ENCODE data around the gene IL34. TPM values are rescaled to one million over a fixed set of nuclear protein-coding genes. Genes with fewer than 3 reads are reported as not detected.

Gene IL34
- polyA plus RNA-seq, 1 donor from 2014 or later, result 3.0 TPM

DNA sequence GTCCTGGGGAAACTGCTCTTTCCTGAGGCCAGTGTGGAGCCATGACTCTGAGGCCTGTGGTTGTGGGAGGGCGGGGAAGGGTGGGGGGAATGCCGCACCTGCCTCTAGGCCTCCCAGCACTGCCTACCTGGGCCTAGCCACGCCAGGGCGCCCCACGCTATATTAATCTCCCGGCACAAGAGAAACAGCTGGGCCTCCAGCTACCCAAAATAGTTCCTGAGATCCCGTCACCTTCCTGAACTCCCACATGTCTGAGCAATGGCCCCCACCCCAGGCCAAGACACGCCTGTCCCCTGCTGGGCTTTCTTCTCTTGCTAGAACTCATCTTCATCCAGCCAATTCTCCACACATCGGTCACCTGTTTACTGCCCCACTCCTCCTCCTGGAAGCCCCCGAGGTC is 52.5 kb downstream of the IL34 start:
- H3K9ac ChIP-seq (ENCODE audit: low read length), result no peak overlapping the region
- no peak overlapping the region for H3K27ac ChIP-seq (ENCODE audit: low read length)

GRCh38 chr16:70699696-70700095 is 53.3 kb downstream of the IL34 start:
- Histone ChIP-seq H3K27me3 (ENCODE audit: insufficient read depth, low read depth, low read length) (no peaks in the 10 kb centered on the region), H3K9me3 (ENCODE audit: low read length) (no peaks in the 10 kb centered on the region), H3F3A (ENCODE audit: insufficient read depth, low read length, poor library complexity, severe bottlenecking) (no peaks in the 10 kb centered on the region), H3K79me2 (replicated peaks; ENCODE audit: insufficient read depth, low read length) (no peaks in the 10 kb centered on the region), H4K20me1 (ENCODE audit: insufficient read depth) (no peaks in the 10 kb centered on the region), H3K9ac (ENCODE audit: low read length) (no peak overlapping the region), H3K4me3 (ENCODE audit: low read length) (no peak overlapping the region), H3K36me3 (ENCODE audit: insufficient read depth, low read length) (no peaks in the 10 kb centered on the region), H3K27ac (ENCODE audit: low read length) (no peak overlapping the region), H3K4me2 (ENCODE audit: low read length) (no peak overlapping the region), H3K9me2 (ENCODE audit: insufficient read depth, low read length) (no peaks in the 10 kb centered on the region), H2AFZ (ENCODE audit: low read depth, low read length) (no peak overlapping the region)
- no peak for TF ChIP-seq EZH2 (IDR thresholded peaks at IDR 0.05; ENCODE audit: borderline replicate concordance, insufficient read depth, low read length, poor library complexity, severe bottlenecking)

More for the DNA sequence above, 52.5 kb downstream of the IL34 start:
- TF ChIP-seq, protein P1, sequence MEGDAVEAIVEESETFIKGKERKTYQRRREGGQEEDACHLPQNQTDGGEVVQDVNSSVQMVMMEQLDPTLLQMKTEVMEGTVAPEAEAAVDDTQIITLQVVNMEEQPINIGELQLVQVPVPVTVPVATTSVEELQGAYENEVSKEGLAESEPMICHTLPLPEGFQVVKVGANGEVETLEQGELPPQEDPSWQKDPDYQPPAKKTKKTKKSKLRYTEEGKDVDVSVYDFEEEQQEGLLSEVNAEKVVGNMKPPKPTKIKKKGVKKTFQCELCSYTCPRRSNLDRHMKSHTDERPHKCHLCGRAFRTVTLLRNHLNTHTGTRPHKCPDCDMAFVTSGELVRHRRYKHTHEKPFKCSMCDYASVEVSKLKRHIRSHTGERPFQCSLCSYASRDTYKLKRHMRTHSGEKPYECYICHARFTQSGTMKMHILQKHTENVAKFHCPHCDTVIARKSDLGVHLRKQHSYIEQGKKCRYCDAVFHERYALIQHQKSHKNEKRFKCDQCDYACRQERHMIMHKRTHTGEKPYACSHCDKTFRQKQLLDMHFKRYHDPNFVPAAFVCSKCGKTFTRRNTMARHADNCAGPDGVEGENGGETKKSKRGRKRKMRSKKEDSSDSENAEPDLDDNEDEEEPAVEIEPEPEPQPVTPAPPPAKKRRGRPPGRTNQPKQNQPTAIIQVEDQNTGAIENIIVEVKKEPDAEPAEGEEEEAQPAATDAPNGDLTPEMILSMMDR (IDR thresholded peaks at IDR 0.05; ENCODE audit: poor library complexity, severe bottlenecking), result no peak
- TF ChIP-seq SMC3 (conservative IDR thresholded peaks at IDR 0.05; ENCODE audit: poor library complexity) (no peak), RAD21 (conservative IDR thresholded peaks at IDR 0.05) (no peak), EZH2 (IDR thresholded peaks at IDR 0.05; ENCODE audit: borderline replicate concordance, insufficient read depth, low read length, poor library complexity, severe bottlenecking) (no peak), MXI1 (conservative IDR thresholded peaks at IDR 0.05; ENCODE audit: poor library complexity, severe bottlenecking) (no peak), EP300 (conservative IDR thresholded peaks at IDR 0.05; ENCODE audit: poor library complexity, severe bottlenecking) (no peak), TAF1 (IDR thresholded peaks at IDR 0.05; ENCODE audit: low read depth) (no peak), POLR2AphosphoS5 (IDR thresholded peaks at IDR 0.05) (no peak)
- TF ChIP-seq, protein P2, sequence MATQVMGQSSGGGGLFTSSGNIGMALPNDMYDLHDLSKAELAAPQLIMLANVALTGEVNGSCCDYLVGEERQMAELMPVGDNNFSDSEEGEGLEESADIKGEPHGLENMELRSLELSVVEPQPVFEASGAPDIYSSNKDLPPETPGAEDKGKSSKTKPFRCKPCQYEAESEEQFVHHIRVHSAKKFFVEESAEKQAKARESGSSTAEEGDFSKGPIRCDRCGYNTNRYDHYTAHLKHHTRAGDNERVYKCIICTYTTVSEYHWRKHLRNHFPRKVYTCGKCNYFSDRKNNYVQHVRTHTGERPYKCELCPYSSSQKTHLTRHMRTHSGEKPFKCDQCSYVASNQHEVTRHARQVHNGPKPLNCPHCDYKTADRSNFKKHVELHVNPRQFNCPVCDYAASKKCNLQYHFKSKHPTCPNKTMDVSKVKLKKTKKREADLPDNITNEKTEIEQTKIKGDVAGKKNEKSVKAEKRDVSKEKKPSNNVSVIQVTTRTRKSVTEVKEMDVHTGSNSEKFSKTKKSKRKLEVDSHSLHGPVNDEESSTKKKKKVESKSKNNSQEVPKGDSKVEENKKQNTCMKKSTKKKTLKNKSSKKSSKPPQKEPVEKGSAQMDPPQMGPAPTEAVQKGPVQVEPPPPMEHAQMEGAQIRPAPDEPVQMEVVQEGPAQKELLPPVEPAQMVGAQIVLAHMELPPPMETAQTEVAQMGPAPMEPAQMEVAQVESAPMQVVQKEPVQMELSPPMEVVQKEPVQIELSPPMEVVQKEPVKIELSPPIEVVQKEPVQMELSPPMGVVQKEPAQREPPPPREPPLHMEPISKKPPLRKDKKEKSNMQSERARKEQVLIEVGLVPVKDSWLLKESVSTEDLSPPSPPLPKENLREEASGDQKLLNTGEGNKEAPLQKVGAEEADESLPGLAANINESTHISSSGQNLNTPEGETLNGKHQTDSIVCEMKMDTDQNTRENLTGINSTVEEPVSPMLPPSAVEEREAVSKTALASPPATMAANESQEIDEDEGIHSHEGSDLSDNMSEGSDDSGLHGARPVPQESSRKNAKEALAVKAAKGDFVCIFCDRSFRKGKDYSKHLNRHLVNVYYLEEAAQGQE (IDR thresholded peaks at IDR 0.05; ENCODE audit: borderline replicate concordance), result no peak
- no peaks in the 10 kb centered on the region for H3K9me2 ChIP-seq (ENCODE audit: insufficient read depth, low read length)
- no peak overlapping the region for H3K4me2 ChIP-seq (ENCODE audit: low read length)
- H3K9me3 ChIP-seq (ENCODE audit: low read length), result no peaks in the 10 kb centered on the region
- no peaks in the 10 kb centered on the region for H3K79me2 ChIP-seq (replicated peaks; ENCODE audit: insufficient read depth, low read length)
- H4K20me1 ChIP-seq (ENCODE audit: insufficient read depth), result no peaks in the 10 kb centered on the region
- no peak overlapping the region for H2AFZ ChIP-seq (ENCODE audit: low read depth, low read length)
- no peaks in the 10 kb centered on the region for H3K27me3 ChIP-seq (ENCODE audit: insufficient read depth, low read depth, low read length)
- no peaks in the 10 kb centered on the region for H3F3A ChIP-seq (ENCODE audit: insufficient read depth, low read length, poor library complexity, severe bottlenecking)
- no peak overlapping the region for H3K4me3 ChIP-seq (ENCODE audit: low read length)
- no peaks in the 10 kb centered on the region for H3K36me3 ChIP-seq (ENCODE audit: insufficient read depth, low read length)

Measured in neural cell (in vitro differentiated cells).